Measurements from ENCODE around the gene ITGAD. TPM values are rescaled to one million over a fixed set of nuclear protein-coding genes. Genes with fewer than 3 reads are reported as not detected.

Gene ITGAD
- total and polyA plus RNA-seq, 10 donors: 1.2 to 25.8 (median 17.2) TPM

DNA sequence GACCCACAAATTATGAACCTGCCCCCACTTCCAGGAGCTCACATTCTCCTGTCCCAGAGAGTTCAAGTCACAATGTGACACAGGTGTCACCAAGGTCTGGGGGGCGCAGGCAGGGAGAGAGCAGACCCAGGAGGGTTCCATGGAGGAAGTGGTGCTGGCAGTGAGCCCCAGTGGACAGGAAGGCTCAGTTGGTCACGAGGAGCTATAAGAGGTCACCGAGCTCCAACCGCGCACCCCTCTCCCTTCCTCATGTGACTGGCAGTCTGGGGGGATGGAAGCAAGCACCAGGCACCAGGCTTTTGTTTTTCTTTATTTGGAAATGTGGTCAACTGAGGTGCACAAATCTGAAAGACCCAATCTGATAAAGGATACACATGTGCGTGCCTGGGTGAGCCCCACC, 2.5 kb downstream of the ITGAD start:
- DNase-seq: peak; percentile 75
- Histone ChIP-seq H3K36me3 (no peaks in the 10 kb centered on the region), H3K27me3 (replicated peaks in 1 of 7) (peaks cover 0 to 41% (median 0%) of the 10 kb centered on the region in 7 donors), H3K9me3 (peaks cover 0 to 9% (median 0%) of the 10 kb centered on the region in 8 donors), H3K27ac (peak overlapping the region in 1 of 8 donors; percentile 22), H3K4me1 (peaks cover 0 to 27% (median 10%) of the 10 kb centered on the region in 6 donors), H3K4me3 (no peak overlapping the region)
- 23 to 41% (median 28%) methylated on average over 6 of the region's 6 CpGs for WGBS, 5 donors
- intact Hi-C loops (cut with DNase I; ENCODE audit: low total_unique reads): no loop called here
- TF ChIP-seq POLR2A (IDR thresholded peaks at IDR 0.05) (no peak), POLR2AphosphoS5 (IDR thresholded peaks at IDR 0.05) (peak in 1 of 3 donors; percentile 26)

DNA sequence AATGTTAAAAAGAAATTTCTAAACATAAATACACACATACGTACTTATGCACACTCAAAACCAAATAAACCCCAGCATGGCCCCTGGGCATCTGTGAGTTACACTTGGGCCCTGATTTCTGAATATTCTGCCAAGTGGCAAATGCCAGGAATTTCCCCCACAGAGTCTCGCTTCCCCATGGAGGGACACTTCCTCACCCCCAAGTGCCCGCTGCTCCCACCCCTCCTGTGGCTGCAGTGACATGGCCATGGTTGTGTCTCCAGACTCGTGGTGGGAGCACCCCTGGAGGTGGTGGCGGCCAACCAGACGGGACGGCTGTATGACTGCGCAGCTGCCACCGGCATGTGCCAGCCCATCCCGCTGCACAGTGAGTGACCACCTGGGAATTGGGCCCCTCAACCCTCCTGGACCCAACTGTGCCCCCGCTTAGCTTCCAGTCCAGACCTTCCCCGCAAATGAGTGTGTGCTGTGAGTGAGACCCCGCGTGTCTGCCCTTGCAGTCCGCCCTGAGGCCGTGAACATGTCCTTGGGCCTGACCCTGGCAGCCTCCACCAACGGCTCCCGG, 4.0 kb downstream of the ITGAD start:
- Histone ChIP-seq H3K27me3 (replicated peaks in 1 of 7) (peaks cover 0 to 41% (median 0%) of the 10 kb centered on the region in 7 donors), H3K4me1 (peaks cover 0 to 39% (median 12%) of the 10 kb centered on the region in 6 donors), H3K27ac (peak overlapping the region in 1 of 8 donors; percentile 2), H3K9me3 (peaks cover 0 to 9% (median 0%) of the 10 kb centered on the region in 8 donors), H3K4me3 (no peak overlapping the region), H3K36me3 (no peaks in the 10 kb centered on the region)
- peak; percentile 69 for DNase-seq
- intact Hi-C loops (cut with DNase I; ENCODE audit: low total_unique reads): no loop called here
- TF ChIP-seq POLR2AphosphoS5 (IDR thresholded peaks at IDR 0.05): no peak
- TF ChIP-seq POLR2A (IDR thresholded peaks at IDR 0.05): no peak
- TF ChIP-seq, protein P1, sequence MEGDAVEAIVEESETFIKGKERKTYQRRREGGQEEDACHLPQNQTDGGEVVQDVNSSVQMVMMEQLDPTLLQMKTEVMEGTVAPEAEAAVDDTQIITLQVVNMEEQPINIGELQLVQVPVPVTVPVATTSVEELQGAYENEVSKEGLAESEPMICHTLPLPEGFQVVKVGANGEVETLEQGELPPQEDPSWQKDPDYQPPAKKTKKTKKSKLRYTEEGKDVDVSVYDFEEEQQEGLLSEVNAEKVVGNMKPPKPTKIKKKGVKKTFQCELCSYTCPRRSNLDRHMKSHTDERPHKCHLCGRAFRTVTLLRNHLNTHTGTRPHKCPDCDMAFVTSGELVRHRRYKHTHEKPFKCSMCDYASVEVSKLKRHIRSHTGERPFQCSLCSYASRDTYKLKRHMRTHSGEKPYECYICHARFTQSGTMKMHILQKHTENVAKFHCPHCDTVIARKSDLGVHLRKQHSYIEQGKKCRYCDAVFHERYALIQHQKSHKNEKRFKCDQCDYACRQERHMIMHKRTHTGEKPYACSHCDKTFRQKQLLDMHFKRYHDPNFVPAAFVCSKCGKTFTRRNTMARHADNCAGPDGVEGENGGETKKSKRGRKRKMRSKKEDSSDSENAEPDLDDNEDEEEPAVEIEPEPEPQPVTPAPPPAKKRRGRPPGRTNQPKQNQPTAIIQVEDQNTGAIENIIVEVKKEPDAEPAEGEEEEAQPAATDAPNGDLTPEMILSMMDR (IDR thresholded peaks at IDR 0.05 in 8 of 11, conservative IDR thresholded peaks at IDR 0.05 in 3 of 11): no peak
- WGBS, 5 donors: 76 to 89% (median 81%) methylated on average over 7 to 18 of the region's 18 CpGs

DNA sequence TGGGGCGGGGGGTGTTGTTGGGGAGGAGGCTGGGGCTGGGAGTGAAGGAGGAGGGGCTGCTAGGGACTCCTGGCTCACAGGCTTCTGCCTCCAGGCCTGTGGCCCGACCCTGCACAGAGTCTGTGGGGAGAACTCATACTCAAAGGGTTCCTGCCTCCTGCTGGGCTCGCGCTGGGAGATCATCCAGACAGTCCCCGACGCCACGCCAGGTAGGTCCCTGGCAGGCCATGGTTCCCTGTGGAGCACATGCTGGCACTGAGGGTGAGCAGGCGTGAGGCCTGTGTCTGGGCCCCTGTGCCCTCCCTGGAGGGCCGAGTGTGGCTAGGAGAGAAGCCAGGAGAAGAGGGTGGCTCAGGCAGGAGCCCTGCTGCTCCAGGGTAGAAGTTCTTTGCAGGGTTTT, 4.6 kb downstream of the ITGAD start:
- no peak for TF ChIP-seq POLR2AphosphoS5 (IDR thresholded peaks at IDR 0.05)
- no peaks in the 10 kb centered on the region for H3K36me3 ChIP-seq
- 86 to 94% (median 92%) methylated on average over 5 to 9 of the region's 9 CpGs for WGBS, 5 donors
- intact Hi-C loops (cut with DNase I; ENCODE audit: low total_unique reads): no loop called here
- peaks cover 0 to 39% (median 12%) of the 10 kb centered on the region in 6 donors for H3K4me1 ChIP-seq
- peaks cover 0 to 9% (median 0%) of the 10 kb centered on the region in 8 donors for H3K9me3 ChIP-seq
- H3K27me3 ChIP-seq (replicated peaks in 1 of 7): peaks cover 0 to 41% (median 0%) of the 10 kb centered on the region in 7 donors
- DNase-seq: peak; percentile 62
- no peak overlapping the region for H3K4me3 ChIP-seq
- peak overlapping the region in 1 of 8 donors; percentile 2 for H3K27ac ChIP-seq

DNA sequence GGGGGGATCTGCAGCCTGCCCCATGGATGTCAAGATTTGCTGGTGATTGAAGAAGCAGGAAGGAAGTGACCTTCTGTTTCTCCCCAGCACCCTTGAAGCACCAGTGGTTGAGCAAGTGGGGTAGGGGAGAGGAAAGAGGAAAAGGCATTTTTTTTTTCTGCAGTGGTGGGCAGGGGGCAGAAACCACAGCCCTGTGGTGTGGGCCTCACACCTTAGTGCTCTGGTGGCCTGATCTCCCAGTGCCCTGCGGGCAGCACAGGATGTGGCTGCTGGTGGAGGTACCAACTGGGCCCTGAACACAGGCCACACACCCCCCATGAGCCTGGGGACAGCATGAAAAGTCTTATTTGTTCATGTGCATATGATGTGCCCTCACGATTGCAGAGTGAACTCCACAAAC, 7.1 kb downstream of the ITGAD start:
- peak overlapping the region in 1 of 8 donors; percentile 11 for H3K4me3 ChIP-seq
- DNase-seq: peak; percentile 83
- peaks cover 0 to 9% (median 0%) of the 10 kb centered on the region in 8 donors for H3K9me3 ChIP-seq
- WGBS, 5 donors: 28 to 54% (median 31%) methylated on average over 2 of the region's 2 CpGs
- no peaks in the 10 kb centered on the region for H3K36me3 ChIP-seq
- H3K4me1 ChIP-seq: peaks cover 0 to 39% (median 12%) of the 10 kb centered on the region in 6 donors
- H3K27me3 ChIP-seq (replicated peaks in 1 of 7): peaks cover 0 to 20% (median 0%) of the 10 kb centered on the region in 7 donors
- peak overlapping the region in 4 of 8 donors; percentile 2 to 66 (median 44) for H3K27ac ChIP-seq
- intact Hi-C loops (cut with DNase I; ENCODE audit: low total_unique reads): no loop called here
- TF ChIP-seq, protein P1 (IDR thresholded peaks at IDR 0.05 in 8 of 11, conservative IDR thresholded peaks at IDR 0.05 in 3 of 11): no peak
- peak; percentile 36 to 61 (median 42) for TF ChIP-seq POLR2AphosphoS5 (IDR thresholded peaks at IDR 0.05)
- no peak for TF ChIP-seq POLR2A (IDR thresholded peaks at IDR 0.05)

DNA sequence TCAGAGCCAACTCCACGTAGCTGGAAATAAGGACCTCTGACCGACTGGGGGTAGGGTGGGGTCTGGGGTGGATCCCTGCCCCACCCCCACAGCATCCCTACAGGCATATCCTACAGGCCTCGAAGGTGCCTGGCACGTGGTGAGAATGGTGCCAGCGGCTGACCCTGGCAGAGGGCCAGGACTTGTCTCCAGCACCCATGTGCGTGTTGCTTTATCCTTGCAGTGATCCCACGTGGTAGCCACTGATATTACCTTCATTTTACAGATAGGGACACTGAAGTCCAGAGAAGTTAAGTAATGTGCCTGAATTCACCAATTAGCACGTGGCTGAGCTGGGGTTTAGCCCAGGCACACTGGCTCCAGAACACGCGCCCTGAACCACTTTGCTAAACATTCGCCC, 8.3 kb downstream of the ITGAD start:
- H3K4me1 ChIP-seq: peaks cover 0 to 39% (median 10%) of the 10 kb centered on the region in 6 donors
- peaks cover 0 to 9% (median 0%) of the 10 kb centered on the region in 7 donors for H3K27me3 ChIP-seq (replicated peaks in 1 of 7)
- H3K36me3 ChIP-seq: no peaks in the 10 kb centered on the region
- WGBS, 5 donors: 79 to 87% (median 83%) methylated on average over 6 to 11 of the region's 11 CpGs
- TF ChIP-seq POLR2A (IDR thresholded peaks at IDR 0.05) (no peak), POLR2AphosphoS5 (IDR thresholded peaks at IDR 0.05) (no peak)
- TF ChIP-seq, protein P1 (IDR thresholded peaks at IDR 0.05 in 8 of 11, conservative IDR thresholded peaks at IDR 0.05 in 3 of 11): no peak
- no peak overlapping the region for H3K4me3 ChIP-seq
- intact Hi-C loops (cut with DNase I; ENCODE audit: low total_unique reads): no loop called here
- no peak for DNase-seq
- no peak overlapping the region for H3K27ac ChIP-seq
- H3K9me3 ChIP-seq: peaks cover 0 to 9% (median 0%) of the 10 kb centered on the region in 8 donors
